ENCODE measurements around the gene OSM.

The OSM gene

GRCh38 chr22:30282616-30283046 is 16.0 kb upstream of the OSM start:
- Histone ChIP-seq H3K9me3 (replicated peaks; ENCODE audit: insufficient read depth, low read length) (no peaks in the 10 kb centered on the region), H3K4me3 (ENCODE audit: low read length) (no peak overlapping the region), H3K36me3 (replicated peaks; ENCODE audit: insufficient read depth, low read length) (no peaks in the 10 kb centered on the region), H3F3A (ENCODE audit: insufficient read depth, low read length) (no peaks in the 10 kb centered on the region), H3K4me1 (ENCODE audit: low read length) (no peaks in the 10 kb centered on the region), H3K79me2 (ENCODE audit: low read length) (no peaks in the 10 kb centered on the region), H3K27ac (ENCODE audit: low read length) (no peak overlapping the region), H3K27me3 (replicated peaks; ENCODE audit: insufficient read depth, low read length) (peaks cover 5% of the 10 kb centered on the region), H3K9me2 (replicated peaks; ENCODE audit: insufficient read depth, low read length) (no peaks in the 10 kb centered on the region), H3K9ac (ENCODE audit: low read length) (no peak overlapping the region), H2AFZ (ENCODE audit: low read length) (no peak overlapping the region), H3K4me2 (ENCODE audit: low read depth, low read length) (no peak overlapping the region), H4K20me1 (ENCODE audit: insufficient read depth, low read length) (no peaks in the 10 kb centered on the region)
- TF ChIP-seq EZH2phosphoT487 (IDR thresholded peaks at IDR 0.05; ENCODE audit: low read length) (no peak), EZH2 (optimal IDR thresholded peaks at IDR 0.05; ENCODE audit: low read depth, low read length) (no peak), CTCF (IDR thresholded peaks at IDR 0.05; ENCODE audit: low read length) (no peak)
- no peak for DNase-seq

GRCh38 chr22:30280505-30280904 is 13.9 kb upstream of the OSM start:
- Histone ChIP-seq H3K4me2 (ENCODE audit: low read depth, low read length) (no peak overlapping the region), H3K9ac (ENCODE audit: low read length) (no peak overlapping the region), H2AFZ (ENCODE audit: low read length) (no peak overlapping the region), H3K36me3 (replicated peaks; ENCODE audit: insufficient read depth, low read length) (no peaks in the 10 kb centered on the region), H3K4me3 (ENCODE audit: low read length) (no peak overlapping the region), H3K27ac (ENCODE audit: low read length) (no peak overlapping the region), H3K27me3 (replicated peaks; ENCODE audit: insufficient read depth, low read length) (peaks cover 11% of the 10 kb centered on the region), H3F3A (ENCODE audit: insufficient read depth, low read length) (no peaks in the 10 kb centered on the region), H3K9me3 (replicated peaks; ENCODE audit: insufficient read depth, low read length) (no peaks in the 10 kb centered on the region), H3K79me2 (ENCODE audit: low read length) (no peaks in the 10 kb centered on the region), H4K20me1 (ENCODE audit: insufficient read depth, low read length) (no peaks in the 10 kb centered on the region), H3K4me1 (ENCODE audit: low read length) (peaks cover 3% of the 10 kb centered on the region; the same call in 1 of the 2 replicates), H3K9me2 (replicated peaks; ENCODE audit: insufficient read depth, low read length) (no peaks in the 10 kb centered on the region)
- TF ChIP-seq CTCF (IDR thresholded peaks at IDR 0.05; ENCODE audit: low read length) (no peak), EZH2phosphoT487 (IDR thresholded peaks at IDR 0.05; ENCODE audit: low read length) (no peak), EZH2 (optimal IDR thresholded peaks at IDR 0.05; ENCODE audit: low read depth, low read length) (no peak)
- DNase-seq = no peak

GRCh38 chr22:30279932-30280331 is 13.3 kb upstream of the OSM start:
- TF ChIP-seq EZH2 (optimal IDR thresholded peaks at IDR 0.05; ENCODE audit: low read depth, low read length) = no peak
- TF ChIP-seq EZH2phosphoT487 (IDR thresholded peaks at IDR 0.05; ENCODE audit: low read length) = no peak
- no peak for TF ChIP-seq CTCF (IDR thresholded peaks at IDR 0.05; ENCODE audit: low read length)
- Histone ChIP-seq H3K79me2 (ENCODE audit: low read length) (no peaks in the 10 kb centered on the region), H3K9me3 (replicated peaks; ENCODE audit: insufficient read depth, low read length) (no peaks in the 10 kb centered on the region), H3K4me2 (ENCODE audit: low read depth, low read length) (no peak overlapping the region), H3K9ac (ENCODE audit: low read length) (no peak overlapping the region), H4K20me1 (ENCODE audit: insufficient read depth, low read length) (no peaks in the 10 kb centered on the region), H3K27ac (ENCODE audit: low read length) (no peak overlapping the region), H3F3A (ENCODE audit: insufficient read depth, low read length) (no peaks in the 10 kb centered on the region), H3K27me3 (replicated peaks; ENCODE audit: insufficient read depth, low read length) (peaks cover 11% of the 10 kb centered on the region), H3K9me2 (replicated peaks; ENCODE audit: insufficient read depth, low read length) (no peaks in the 10 kb centered on the region), H3K4me1 (ENCODE audit: low read length) (peaks cover 3% of the 10 kb centered on the region; the same call in 1 of the 2 replicates), H3K4me3 (ENCODE audit: low read length) (no peak overlapping the region), H2AFZ (ENCODE audit: low read length) (no peak overlapping the region), H3K36me3 (replicated peaks; ENCODE audit: insufficient read depth, low read length) (no peaks in the 10 kb centered on the region)
- no peak for DNase-seq
